OCI-LY7 (cell line): ENCODE data around the gene FBXO36. TPM values are rescaled to one million over a fixed set of nuclear protein-coding genes. Genes with fewer than 3 reads are reported as not detected.
"Not testable (repeated sequence)": the region's sequence is repeated elsewhere in the genome, so short reads cannot be mapped to it uniquely, and the experiment has no call there.

Source experiments
- BruUV-seq: library from RNA; stranded (reverse); fragments of 400-500 nt; replicated peaks from 2 replicates; lab custom pipeline; 2021; lab: Mats Ljungman, UMichigan
- CTCF ChIA-PET: fragments of 300-600 bp; sonication (Branson Sonifier 250); formaldehyde crosslinking; loops from one replicate; lab custom pipeline; 2022; ENCODE audit warnings: antibody characterized with exemption; ENCODE audit not compliant: unreplicated experiment; lab: Charles Lee
- POLR2A ChIA-PET: fragments of 300-600 bp; sonication (Branson Sonifier 250); formaldehyde crosslinking; loops from one replicate; lab custom pipeline; 2022; ENCODE audit warnings: antibody characterized with exemption; lab: Charles Lee
- DNase-seq: peaks from one replicate; pipeline ENCODE4 v3.0.0-alpha.2; 2015; ENCODE audit warnings: low spot score
- H2AFZ ChIP-seq: fragments of 200-600 bp; sonication (generic), shearing (Covaris generic); 2 replicates; pipeline ENCODE4 v1.6.1; 2014; ENCODE audit warnings: mild to moderate bottlenecking, antibody characterized with exemption, low read length, moderate library complexity
- H3K27ac ChIP-seq: fragments of 200-600 bp; sonication (generic); 2 replicates; pipeline ENCODE4 v1.5.1; 2014; ENCODE audit warnings: mixed run types, low read depth, mild to moderate bottlenecking, moderate library complexity, low read length, inconsistent platforms; ENCODE audit not compliant: poor library complexity, severe bottlenecking
- H3K36me3 ChIP-seq: fragments of 200-600 bp; sonication (generic); 2 replicates; pipeline ENCODE4 v1.6.1; 2014; ENCODE audit warnings: mild to moderate bottlenecking, antibody characterized with exemption, low read length, moderate library complexity, mixed read lengths; ENCODE audit not compliant: insufficient read depth
- H3K4me1 ChIP-seq: fragments of 200-600 bp; sonication (generic); 2 replicates; pipeline ENCODE4 v1.5.1; 2014; ENCODE audit warnings: mild to moderate bottlenecking, low read length; ENCODE audit not compliant: insufficient read depth, poor library complexity, severe bottlenecking
- H3K4me2 ChIP-seq: fragments of 200-600 bp; sonication (generic); 2 replicates; pipeline ENCODE4 v1.6.1; 2014; ENCODE audit warnings: mild to moderate bottlenecking, low read length
- H3K4me3 ChIP-seq: fragments of 200-600 bp; sonication (generic); 2 replicates; pipeline ENCODE4 v1.5.1; 2014; ENCODE audit warnings: mild to moderate bottlenecking, low read depth, low read length; ENCODE audit not compliant: poor library complexity, severe bottlenecking
- H3K79me2 ChIP-seq: fragments of 200-600 bp; sonication (generic); 2 replicates; pipeline ENCODE4 v1.6.1; 2016; ENCODE audit warnings: low read depth, mild to moderate bottlenecking, low read length, moderate library complexity, mixed read lengths; ENCODE audit not compliant: insufficient read depth
- H3K9me2 ChIP-seq: fragments of 200-600 bp; sonication (generic); 2 replicates; pipeline ENCODE4 v1.6.1; 2016; ENCODE audit warnings: mild to moderate bottlenecking, low read length, mixed read lengths; ENCODE audit not compliant: insufficient read depth
- H3K9me3 ChIP-seq: fragments of 200-600 bp; sonication (generic); 2 replicates; pipeline ENCODE4 v1.6.1; 2014; ENCODE audit warnings: mild to moderate bottlenecking, mixed run types, low read length, mixed read lengths
- H4K20me1 ChIP-seq: fragments of 200-600 bp; sonication (generic); 2 replicates; pipeline ENCODE4 v1.6.1; 2014; ENCODE audit warnings: mild to moderate bottlenecking, antibody characterized with exemption, low read length, moderate library complexity, mixed read lengths; ENCODE audit not compliant: insufficient read depth
- EZH2phosphoT487 ChIP-seq: fragments of 200-600 bp; sonication (generic); IDR thresholded peaks from 2 replicates; pipeline ENCODE4 v1.6.1; 2018; ENCODE audit warnings: low read depth, borderline replicate concordance, mild to moderate bottlenecking, mixed run types, antibody characterized with exemption, low read length, moderate library complexity, mixed read lengths
- intact Hi-C: fragments of 100-400 bp; cut with micrococcal nuclease; formaldehyde crosslinking; loops from one replicate; pipeline ENCODE4 v1.10.0; 2022; ENCODE audit not compliant: unreplicated experiment
- total RNA-seq, 2 experiments: library from RNA; depleted of rRNA in 1 of 2; stranded (reverse); fragments of >200 nt in 1 of 2; shearing (Covaris generic) in 1 of 2; gene quantifications; 2 replicates each; pipeline ENCODE4 v1.2.3, GENCODE V29; 2014 to 2022
- TF ChIP-seq, protein P1 (sequence below): fragments of 200-600 bp; sonication (generic); conservative IDR thresholded peaks from 2 replicates; pipeline ENCODE4 v1.5.1; 2014; ENCODE audit warnings: mild to moderate bottlenecking, antibody characterized with exemption, low read length, moderate library complexity, mixed read lengths

FBXO36 gene
- total RNA-seq, 2 experiments from 2014 or later, result 2.5 to 2.6 TPM

DNA sequence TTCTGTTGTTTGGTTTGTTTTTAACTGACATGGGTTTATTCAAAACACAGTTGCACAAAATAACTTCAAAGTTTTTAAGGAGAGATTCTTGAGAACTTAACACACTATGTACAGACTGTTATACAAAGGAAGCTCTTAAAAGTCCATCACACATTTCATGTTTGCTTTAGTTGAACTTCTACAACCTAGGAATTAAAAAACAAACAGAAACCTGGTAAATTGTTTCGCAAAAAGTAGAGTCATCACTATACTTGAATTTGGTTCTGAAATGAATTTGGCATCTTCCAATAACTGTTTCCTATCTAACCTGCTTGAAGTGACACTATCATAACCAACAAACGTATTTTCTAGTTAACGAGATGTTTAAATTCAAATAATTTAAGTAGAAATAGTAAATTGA is 22.3 kb upstream of the FBXO36 start:
- Histone ChIP-seq H3K4me2 (no peak overlapping the region), H3K9me3 (no peaks in the 10 kb centered on the region), H3K9me2 (no peaks in the 10 kb centered on the region), H3K4me3 (no peak overlapping the region), H3K27ac (no peak overlapping the region), H3K36me3 (peaks cover 47% of the 10 kb centered on the region), H3K79me2 (peaks cover 52% of the 10 kb centered on the region; the same call in 1 of the 2 replicates), H2AFZ (no peak overlapping the region), H4K20me1 (peaks cover 7% of the 10 kb centered on the region; the same call in 1 of the 2 replicates), H3K4me1 (no peaks in the 10 kb centered on the region)
- intact Hi-C loops, result no loop called here
- TF ChIP-seq, protein P1, sequence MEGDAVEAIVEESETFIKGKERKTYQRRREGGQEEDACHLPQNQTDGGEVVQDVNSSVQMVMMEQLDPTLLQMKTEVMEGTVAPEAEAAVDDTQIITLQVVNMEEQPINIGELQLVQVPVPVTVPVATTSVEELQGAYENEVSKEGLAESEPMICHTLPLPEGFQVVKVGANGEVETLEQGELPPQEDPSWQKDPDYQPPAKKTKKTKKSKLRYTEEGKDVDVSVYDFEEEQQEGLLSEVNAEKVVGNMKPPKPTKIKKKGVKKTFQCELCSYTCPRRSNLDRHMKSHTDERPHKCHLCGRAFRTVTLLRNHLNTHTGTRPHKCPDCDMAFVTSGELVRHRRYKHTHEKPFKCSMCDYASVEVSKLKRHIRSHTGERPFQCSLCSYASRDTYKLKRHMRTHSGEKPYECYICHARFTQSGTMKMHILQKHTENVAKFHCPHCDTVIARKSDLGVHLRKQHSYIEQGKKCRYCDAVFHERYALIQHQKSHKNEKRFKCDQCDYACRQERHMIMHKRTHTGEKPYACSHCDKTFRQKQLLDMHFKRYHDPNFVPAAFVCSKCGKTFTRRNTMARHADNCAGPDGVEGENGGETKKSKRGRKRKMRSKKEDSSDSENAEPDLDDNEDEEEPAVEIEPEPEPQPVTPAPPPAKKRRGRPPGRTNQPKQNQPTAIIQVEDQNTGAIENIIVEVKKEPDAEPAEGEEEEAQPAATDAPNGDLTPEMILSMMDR, result no peak
- TF ChIP-seq EZH2phosphoT487, result no peak
- no peak for DNase-seq
- ChIA-PET POLR2A (interaction anchor here (0.6 kb wide), 1 partner anchor 29 kb away, joined by 3 read pairs; no protein-coding TSS in a partner anchor), CTCF (no interaction called here)
- BruUV-seq, result no TSS peak

DNA sequence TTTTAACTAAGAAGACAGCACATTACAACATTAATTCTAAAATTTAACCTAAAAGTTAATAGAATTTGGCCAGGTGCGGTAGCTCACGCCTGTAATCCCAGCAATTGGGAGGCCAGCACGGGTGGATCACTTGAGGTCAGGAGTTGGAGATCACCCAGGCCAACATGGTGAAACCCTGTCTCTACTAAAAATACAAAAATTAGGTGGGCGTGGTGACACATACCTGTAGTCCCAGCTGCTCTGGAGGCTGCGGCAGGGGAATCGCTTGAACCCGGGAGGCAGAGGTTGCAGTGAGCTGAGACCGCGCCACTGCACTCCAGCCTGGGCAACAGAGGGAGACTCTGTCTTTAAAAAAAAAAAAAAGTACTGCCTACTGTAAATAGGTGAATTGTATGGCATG is 21.8 kb upstream of the FBXO36 start:
- CTCF ChIA-PET, BruUV-seq: not testable (repeated sequence)
- POLR2A ChIA-PET, result interaction anchor here (0.6 to 1.1 kb wide), 3 partner anchors 9 to 483 kb away, joined by 3 to 4 read pairs (median 4); no protein-coding TSS in a partner anchor

DNA sequence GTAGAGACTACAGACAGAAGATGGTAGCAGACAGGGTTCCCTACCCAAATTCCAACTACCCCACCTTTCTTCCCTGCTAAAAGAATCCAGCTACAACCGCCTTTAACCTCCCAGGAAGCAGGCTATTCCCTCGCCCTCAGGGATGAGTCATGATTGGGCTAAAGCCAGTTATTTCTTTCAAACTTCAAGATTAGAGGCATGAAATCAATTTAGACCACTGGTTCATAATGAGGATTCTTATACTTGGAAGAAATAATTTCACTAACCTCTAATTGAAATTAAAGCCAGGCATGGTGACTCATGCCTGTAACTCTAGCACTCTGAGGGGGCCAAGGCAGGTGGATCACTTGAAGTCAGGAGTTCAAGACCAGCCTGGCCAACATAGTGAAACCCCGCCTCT is 20.5 kb upstream of the FBXO36 start:
- BruUV-seq, result no TSS peak
- intact Hi-C loops, result no loop called here
- no peak for DNase-seq
- Histone ChIP-seq H3K4me3 (no peak overlapping the region), H3K36me3 (peaks cover 50% of the 10 kb centered on the region), H2AFZ (no peak overlapping the region), H3K4me2 (no peak overlapping the region), H3K9me2 (no peaks in the 10 kb centered on the region), H3K27ac (no peak overlapping the region), H4K20me1 (peaks cover 7% of the 10 kb centered on the region; the same call in 1 of the 2 replicates), H3K9me3 (no peaks in the 10 kb centered on the region), H3K79me2 (peaks cover 40% of the 10 kb centered on the region; the same call in 1 of the 2 replicates), H3K4me1 (no peaks in the 10 kb centered on the region)
- CTCF ChIA-PET, result no interaction called here
- POLR2A ChIA-PET, result interaction anchor here (1.1 to 1.2 kb wide), 2 partner anchors 9 to 10 kb away, joined by 4 to 6 read pairs; no protein-coding TSS in a partner anchor
- TF ChIP-seq, protein P1, result no peak
- TF ChIP-seq EZH2phosphoT487, result no peak

More for the DNA sequence above, 21.8 kb upstream of the FBXO36 start:
- H3K9me3 ChIP-seq, H4K20me1 ChIP-seq, H3K27ac ChIP-seq, intact Hi-C loops, H3K4me2 ChIP-seq, DNase-seq, H3K4me1 ChIP-seq, H2AFZ ChIP-seq, H3K4me3 ChIP-seq, H3K9me2 ChIP-seq: not testable (repeated sequence)
- Histone ChIP-seq H3K79me2 (peaks cover 50% of the 10 kb centered on the region; the same call in 1 of the 2 replicates), H3K36me3 (peaks cover 47% of the 10 kb centered on the region)
